ENCODE results near the gene NAA40.
A peak's percentile ranks its signal among the peaks of the same experiment; 100 is the strongest.

The NAA40 gene

DNA sequence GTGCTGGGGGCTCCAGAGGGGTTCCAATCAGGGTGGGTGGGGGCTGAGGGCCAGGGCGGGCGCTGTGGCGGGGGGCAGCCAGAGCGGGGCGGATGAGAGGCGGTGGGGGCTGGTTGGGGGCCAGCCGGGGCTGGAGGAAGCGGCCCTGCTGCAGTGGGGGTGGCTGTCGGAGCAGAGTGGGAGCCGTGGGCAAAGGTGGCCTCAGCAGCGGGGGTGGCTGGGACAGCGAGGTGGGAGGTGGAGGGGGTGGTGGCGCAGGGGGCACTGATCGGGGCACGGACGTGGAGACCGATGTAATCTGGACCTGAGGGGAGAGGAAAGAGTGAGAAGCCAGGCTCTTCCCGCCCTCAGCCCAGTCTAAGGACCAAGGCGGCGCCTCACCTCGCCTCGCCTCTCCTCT lies 26.9 kb upstream of the NAA40 start:
- TF ChIP-seq, protein P1, sequence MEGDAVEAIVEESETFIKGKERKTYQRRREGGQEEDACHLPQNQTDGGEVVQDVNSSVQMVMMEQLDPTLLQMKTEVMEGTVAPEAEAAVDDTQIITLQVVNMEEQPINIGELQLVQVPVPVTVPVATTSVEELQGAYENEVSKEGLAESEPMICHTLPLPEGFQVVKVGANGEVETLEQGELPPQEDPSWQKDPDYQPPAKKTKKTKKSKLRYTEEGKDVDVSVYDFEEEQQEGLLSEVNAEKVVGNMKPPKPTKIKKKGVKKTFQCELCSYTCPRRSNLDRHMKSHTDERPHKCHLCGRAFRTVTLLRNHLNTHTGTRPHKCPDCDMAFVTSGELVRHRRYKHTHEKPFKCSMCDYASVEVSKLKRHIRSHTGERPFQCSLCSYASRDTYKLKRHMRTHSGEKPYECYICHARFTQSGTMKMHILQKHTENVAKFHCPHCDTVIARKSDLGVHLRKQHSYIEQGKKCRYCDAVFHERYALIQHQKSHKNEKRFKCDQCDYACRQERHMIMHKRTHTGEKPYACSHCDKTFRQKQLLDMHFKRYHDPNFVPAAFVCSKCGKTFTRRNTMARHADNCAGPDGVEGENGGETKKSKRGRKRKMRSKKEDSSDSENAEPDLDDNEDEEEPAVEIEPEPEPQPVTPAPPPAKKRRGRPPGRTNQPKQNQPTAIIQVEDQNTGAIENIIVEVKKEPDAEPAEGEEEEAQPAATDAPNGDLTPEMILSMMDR (IDR thresholded peaks at IDR 0.05; ENCODE audit: insufficient read depth, low read depth, low read length, missing control alignments), result no peak
- no peak for DNase-seq (ENCODE audit: low read depth)

DNA sequence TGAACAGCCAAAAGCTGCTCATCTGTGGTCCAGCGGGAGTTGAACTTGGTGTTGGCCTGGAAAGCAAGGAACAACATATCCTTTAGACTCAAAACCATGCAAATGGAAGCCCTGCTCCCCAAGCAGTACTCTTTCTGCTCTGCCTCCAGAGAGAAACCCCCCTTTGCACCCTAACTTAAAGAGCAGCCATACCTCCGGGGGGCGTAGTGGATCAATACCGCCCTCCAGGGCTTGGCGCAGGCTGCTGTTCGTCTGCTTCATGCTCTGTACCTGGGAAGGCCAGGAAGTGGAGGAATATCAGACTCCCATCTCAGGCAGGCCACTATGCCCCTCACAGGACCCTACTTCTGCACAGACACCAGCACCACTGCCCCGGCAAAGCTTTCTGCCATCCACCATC lies 26.1 kb upstream of the NAA40 start:
- H3K4me3 ChIP-seq (ENCODE audit: low read depth, low read length), result no peak overlapping the region

More for the DNA sequence above, 26.9 kb upstream of the NAA40 start:
- H3K4me3 ChIP-seq (ENCODE audit: low read depth, low read length), result no peak overlapping the region

DNA sequence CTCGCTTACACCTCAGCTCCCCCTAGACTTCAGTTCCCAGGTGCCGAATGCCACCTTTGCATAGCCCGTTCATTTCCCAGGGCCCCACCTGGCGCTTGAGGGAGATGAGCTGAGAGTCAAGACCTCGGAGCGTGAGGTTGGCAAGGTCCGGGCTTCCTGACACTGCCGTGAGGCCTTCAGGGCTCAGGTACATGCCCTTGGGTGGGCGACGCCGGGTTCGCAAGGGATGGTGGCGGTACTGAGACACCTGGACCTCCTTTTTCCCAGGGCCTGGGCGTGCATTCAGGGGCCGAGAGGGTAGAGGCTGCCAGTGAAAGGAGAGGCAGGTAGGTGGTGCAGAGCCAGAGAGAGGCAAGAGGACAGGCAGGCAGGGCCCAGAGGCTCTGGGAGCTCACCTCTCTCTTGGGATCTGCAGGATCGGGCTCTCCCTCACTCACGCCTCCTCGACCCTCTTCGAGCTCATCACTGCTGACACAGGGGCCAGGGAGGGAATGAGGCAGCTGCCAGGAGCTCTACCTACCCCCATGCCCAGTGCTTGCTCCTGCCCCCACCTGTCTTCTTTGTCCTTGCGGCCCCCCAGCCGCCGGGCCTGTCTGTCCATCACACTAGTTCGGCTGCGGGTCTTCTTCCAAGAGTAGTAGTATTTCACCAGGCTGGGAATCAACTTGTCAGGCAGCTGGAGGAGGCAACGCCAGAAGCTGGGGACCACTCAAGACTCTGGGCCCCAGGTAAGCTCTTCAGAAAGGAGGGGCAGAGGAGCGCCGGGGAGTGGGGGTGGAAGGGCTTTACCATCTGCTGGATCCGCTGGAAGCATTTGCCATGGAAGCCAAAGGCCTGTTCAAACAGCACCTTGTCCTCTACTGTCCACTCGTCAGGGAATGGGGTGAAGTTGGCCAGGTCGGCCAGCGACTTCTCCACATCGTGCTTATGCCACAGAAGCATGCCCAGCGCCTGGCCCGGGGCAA lies 24.7 kb upstream of the NAA40 start:
- H3K4me3 ChIP-seq (ENCODE audit: low read depth, low read length), result no peak overlapping the region
- TF ChIP-seq, protein P1 (IDR thresholded peaks at IDR 0.05; ENCODE audit: insufficient read depth, low read depth, low read length, missing control alignments), result no peak
- no peak for DNase-seq (ENCODE audit: low read depth)

More for the DNA sequence above, 26.1 kb upstream of the NAA40 start:
- no peak for DNase-seq (ENCODE audit: low read depth)
- TF ChIP-seq, protein P1 (IDR thresholded peaks at IDR 0.05; ENCODE audit: insufficient read depth, low read depth, low read length, missing control alignments), result no peak

- TF ChIP-seq, protein P1 (IDR thresholded peaks at IDR 0.05; ENCODE audit: insufficient read depth, low read depth, low read length, missing control alignments), result no peak
- no peak for DNase-seq (ENCODE audit: low read depth)
- no peak overlapping the region for H3K4me3 ChIP-seq (ENCODE audit: low read depth, low read length)
Measured at GRCh38 chr11:63914896-63915691, 23.7 kb upstream of the NAA40 start.

GRCh38 chr11:63915961-63916836 lies 22.6 kb upstream of the NAA40 start:
- peak; percentile 26 for DNase-seq (ENCODE audit: low read depth)
- peak overlapping the region; percentile 63 for H3K4me3 ChIP-seq (ENCODE audit: low read depth, low read length)
- TF ChIP-seq, protein P1 (IDR thresholded peaks at IDR 0.05; ENCODE audit: insufficient read depth, low read depth, low read length, missing control alignments), result peak; percentile 56
